Activated T-cell treated with anti-CD3 and anti-CD28 coated beads, Interleukin-2, amount 50 U/mL, for 72 hours (primary cell): ENCODE data around the gene CHMP2A. TPM values are rescaled to one million over a fixed set of nuclear protein-coding genes. Genes with fewer than 3 reads are reported as not detected.
"Not testable (repeated sequence)": the region's sequence is repeated elsewhere in the genome, so short reads cannot be mapped to it uniquely, and the experiment has no call there.

Source experiments
- ATAC-seq, 2 donors: fragments of 150-1000 bp; cut with Tn5 transposase; replicated peaks in 1 of 2; 2 replicates each; pipeline ENCODE4 v1.10.0; 2021; ENCODE audit warnings: moderate library complexity in 2 of 2, mild to moderate bottlenecking in 1 of 2
- DNase-seq, 2 donors: peaks; one replicate each; pipeline ENCODE4 v3.0.0; 2021 to 2022; ENCODE audit warnings: mixed read lengths in 1 of 2
- H3K27ac Mint-ChIP-seq: one replicate; pipeline ENCODE4 v1.8.0; 2022; ENCODE audit warnings: mild to moderate bottlenecking, moderate library complexity, mixed read lengths
- H3K27me3 Mint-ChIP-seq: one replicate; pipeline ENCODE4 v1.8.0; 2022; ENCODE audit warnings: low read depth, mixed read lengths
- H3K36me3 Mint-ChIP-seq, 2 donors: one replicate each; pipeline ENCODE4 v1.8.0; 2022; ENCODE audit warnings: mixed read lengths in 2 of 2, mild to moderate bottlenecking in 1 of 2; ENCODE audit not compliant: insufficient read depth in 2 of 2
- H3K4me1 Mint-ChIP-seq: one replicate; pipeline ENCODE4 v1.8.0; 2022; ENCODE audit warnings: low read depth, mixed read lengths
- H3K4me3 Mint-ChIP-seq, 2 donors: one replicate each; pipeline ENCODE4 v1.8.0; 2022; ENCODE audit warnings: mild to moderate bottlenecking in 2 of 2, mixed read lengths in 2 of 2, moderate library complexity in 2 of 2
- H3K9me3 Mint-ChIP-seq, 2 donors: one replicate each; pipeline ENCODE4 v1.8.0; 2022; ENCODE audit warnings: mixed read lengths in 2 of 2
- total RNA-seq, 2 donors: library from RNA; stranded (reverse); gene quantifications; one replicate each; pipeline ENCODE4 v1.2.3, GENCODE V29; 2022

CHMP2A gene
- total RNA-seq, 2 donors from 2014 or later: 80.3 to 91.8 TPM

DNA sequence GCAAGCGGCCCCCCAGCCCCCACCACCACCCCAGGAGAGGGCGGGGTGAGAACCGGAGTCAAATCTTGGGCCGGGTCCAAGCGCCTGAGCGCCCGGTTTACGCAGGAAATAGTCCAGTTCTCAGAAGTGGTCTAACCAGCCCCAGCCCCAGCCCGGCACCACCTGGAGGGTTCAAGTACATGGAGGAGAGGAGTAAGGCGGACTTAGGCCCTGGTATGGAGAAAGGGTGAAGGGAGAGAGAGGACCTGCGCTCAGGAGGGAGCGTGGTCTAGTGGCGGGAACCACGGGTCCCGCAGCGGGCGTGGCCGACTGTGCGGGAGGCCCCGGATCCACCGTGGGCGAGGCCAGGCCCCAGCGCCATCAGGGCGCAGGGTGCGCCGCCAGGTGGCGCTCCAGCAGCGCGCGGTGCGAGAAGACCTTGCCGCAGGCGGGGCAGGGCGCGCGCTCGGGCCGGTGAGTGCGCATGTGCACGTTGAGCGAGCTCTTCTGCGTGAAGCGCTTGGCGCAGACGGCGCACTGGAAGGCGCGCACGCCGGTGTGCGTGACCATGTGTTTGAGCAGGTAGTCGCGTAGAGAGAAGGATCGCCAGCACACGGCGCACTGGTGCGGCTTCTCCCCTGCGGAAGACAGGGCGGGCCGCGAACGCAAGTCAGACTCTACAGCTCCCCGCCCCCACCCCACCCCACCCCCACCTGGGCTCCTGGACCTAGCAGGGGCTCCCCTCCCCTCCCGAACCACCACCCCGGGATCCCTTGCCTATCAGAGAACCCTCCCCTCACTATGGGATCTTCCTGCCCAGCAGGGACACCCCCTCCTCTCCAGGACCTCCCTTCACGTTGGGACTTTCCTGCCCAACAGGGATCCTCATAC lies 41.0 kb downstream of the CHMP2A start:
- Mint-ChIP-seq H3K4me1 (peaks cover 34% of the 10 kb centered on the region), H3K4me3 (peak overlapping the region; percentile 86 to 87), H3K27me3 (no peaks in the 10 kb centered on the region), H3K27ac (peak overlapping the region; percentile 81), H3K9me3 (no peaks in the 10 kb centered on the region), H3K36me3 (peaks cover 3 to 5% of the 10 kb centered on the region in 2 donors)
- peak; percentile 91 to 92 for ATAC-seq
- peak; percentile 97 to 99 for DNase-seq

DNA sequence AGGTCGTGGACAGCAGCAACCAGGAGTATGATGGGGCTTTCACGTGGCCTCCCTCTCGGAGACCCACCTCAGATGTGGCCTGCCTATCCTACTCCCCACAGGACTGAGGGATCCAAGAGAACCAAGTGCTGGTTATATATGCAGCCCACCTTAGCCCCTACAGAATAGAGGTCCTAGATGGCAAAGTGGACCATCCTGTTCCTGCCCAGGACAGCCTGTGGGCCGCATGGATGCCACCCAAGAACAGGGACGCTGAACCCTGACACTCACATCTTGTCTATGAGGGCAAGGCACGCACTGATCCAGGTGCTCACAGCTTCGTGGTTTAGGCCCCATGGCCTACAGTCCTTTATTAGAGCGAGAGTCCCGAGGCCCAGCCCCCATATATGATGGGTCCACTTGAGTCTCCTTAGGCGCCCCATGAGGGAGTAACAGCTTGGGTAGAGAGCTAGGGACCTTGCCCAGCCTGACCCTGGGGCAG lies 41.7 kb downstream of the CHMP2A start:
- Mint-ChIP-seq H3K4me3 (peak overlapping the region; percentile 86 to 87), H3K9me3 (no peaks in the 10 kb centered on the region), H3K36me3 (peaks cover 3 to 5% of the 10 kb centered on the region in 2 donors), H3K27me3 (no peaks in the 10 kb centered on the region), H3K4me1 (peaks cover 27% of the 10 kb centered on the region), H3K27ac (peak overlapping the region; percentile 14)
- ATAC-seq (no peak), DNase-seq (no peak)

DNA sequence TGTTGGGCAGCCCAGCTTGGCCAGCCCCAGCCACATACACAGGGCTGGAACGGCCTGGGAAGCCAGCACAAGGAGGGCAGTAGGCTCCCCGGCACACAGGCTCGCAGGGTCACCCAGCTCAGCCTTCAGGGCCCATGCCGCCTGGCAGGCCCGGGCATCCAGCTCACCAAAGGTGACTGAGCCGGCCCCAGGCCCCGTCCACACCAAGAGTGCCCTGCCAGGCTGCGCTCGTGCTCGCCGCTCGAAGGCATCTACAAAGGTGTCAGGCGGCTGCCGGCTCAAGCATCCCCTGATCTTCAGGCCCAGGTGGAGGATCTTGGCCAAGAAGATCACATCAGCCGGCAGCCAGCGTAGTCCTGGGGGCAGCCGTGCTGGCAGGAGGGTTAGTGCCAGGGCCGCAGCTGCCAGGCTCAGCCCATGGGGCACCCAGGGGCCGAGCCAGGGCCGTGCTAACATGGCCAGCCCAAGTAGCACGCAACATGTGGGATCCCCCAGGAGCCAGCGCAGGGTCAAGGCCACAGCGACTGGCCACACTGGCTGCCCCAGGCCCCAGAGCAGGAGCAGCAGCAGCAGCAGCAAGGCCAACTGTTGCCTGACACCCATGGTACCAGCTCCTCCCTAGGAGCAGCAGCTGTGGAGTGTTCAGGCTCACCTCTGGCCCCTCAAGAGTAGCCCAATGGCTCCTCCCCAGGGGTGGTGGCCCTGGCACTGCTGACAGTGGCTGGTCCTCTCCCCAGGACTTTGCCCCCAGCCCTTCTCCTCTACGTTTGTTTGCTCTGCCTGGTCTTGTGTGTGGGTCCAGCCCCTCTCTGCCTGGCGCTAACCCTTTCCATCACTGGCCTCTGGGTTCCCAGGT lies 43.3 kb downstream of the CHMP2A start, which contains the start of gene SLC27A5:
TSS of gene SLC27A5 (minus strand) at position 640 of the 856 bp plus-strand sequence. CDS start at position 603, 37 bp downstream.
- H3K27ac Mint-ChIP-seq: no peak within 1 kb of the TSS
- H3K27me3 Mint-ChIP-seq: no peaks in the 10 kb centered on the region
- ATAC-seq (no peak), DNase-seq (no peak)
- peaks cover 0 to 3% of the 10 kb centered on the region in 2 donors for H3K9me3 Mint-ChIP-seq
- H3K36me3 Mint-ChIP-seq: peaks cover 3 to 9% of the 10 kb centered on the region in 2 donors
- peak within 1 kb of the TSS; percentile 10 to 87 for H3K4me3 Mint-ChIP-seq
- H3K4me1 Mint-ChIP-seq: peaks cover 18% of the 10 kb centered on the region

DNA sequence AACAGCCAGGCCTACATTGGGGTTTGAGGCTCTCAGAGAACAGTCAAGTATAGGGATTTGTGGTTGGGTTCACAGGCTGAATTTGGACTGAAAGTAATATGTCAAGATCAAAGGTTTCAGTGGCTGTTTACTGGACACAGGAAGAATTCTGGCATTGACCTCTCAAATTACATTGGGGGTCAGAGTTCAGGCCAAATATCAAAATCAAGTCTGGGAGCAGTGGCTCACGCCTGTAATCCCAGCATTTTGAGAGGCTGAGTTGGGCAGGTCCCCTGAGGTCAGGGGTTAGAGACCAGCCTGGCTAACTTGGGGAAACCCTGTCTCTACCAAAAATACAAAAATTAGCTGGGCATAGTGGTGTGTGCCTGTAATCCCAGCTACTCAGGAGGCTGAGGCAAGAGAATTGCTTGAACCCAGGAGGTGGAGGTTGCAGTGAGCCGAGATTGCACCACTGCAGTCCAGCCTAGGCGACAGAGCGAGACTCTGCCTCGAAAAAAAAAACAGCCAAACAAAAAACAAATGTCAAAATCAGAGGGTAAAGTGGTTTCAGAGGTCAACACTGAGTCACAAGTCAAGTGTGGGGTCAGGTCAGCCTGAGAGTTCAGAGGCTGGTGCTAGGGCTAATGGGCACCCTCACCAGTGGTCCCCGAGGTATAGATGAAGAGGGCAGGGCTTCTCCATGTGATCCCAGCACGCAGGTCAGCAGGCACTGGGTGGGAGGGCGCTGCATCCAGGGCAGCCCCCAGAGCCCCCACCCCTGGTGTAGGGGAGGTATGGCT lies 44.6 kb downstream of the CHMP2A start:
- ATAC-seq (no peak), DNase-seq (no peak)
- Mint-ChIP-seq H3K36me3 (peaks cover 0 to 6% of the 10 kb centered on the region in 2 donors), H3K4me3 (no peak overlapping the region), H3K9me3 (peaks cover 0 to 3% of the 10 kb centered on the region in 2 donors), H3K27me3 (no peaks in the 10 kb centered on the region), H3K27ac (peak overlapping the region; percentile 22), H3K4me1 (peaks cover 8% of the 10 kb centered on the region)

DNA sequence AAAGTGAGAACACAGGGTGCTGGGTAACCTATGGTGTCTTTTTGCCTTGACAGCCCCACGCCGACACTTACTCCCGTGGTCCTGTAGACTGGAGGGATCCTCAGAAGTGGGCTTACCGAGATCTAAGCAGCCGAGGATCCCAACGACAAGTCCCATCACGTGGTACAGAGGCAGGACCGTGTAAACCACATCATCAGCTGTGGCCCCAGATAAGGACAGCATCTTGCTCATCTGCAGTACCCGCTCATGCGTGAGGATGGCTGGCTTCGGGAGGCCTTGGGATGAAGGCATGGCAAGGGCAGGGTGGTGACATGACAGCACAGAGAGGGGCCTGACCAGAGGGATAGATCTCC lies 45.2 kb downstream of the CHMP2A start:
- H3K4me1 Mint-ChIP-seq: peaks cover 3% of the 10 kb centered on the region
- H3K27ac Mint-ChIP-seq: peak overlapping the region; percentile 22
- DNase-seq: no peak
- no peaks in the 10 kb centered on the region for H3K27me3 Mint-ChIP-seq
- peaks cover 0 to 6% of the 10 kb centered on the region in 2 donors for H3K36me3 Mint-ChIP-seq
- H3K4me3 Mint-ChIP-seq: no peak overlapping the region
- peaks cover 0 to 3% of the 10 kb centered on the region in 2 donors for H3K9me3 Mint-ChIP-seq
- ATAC-seq: no peak

DNA sequence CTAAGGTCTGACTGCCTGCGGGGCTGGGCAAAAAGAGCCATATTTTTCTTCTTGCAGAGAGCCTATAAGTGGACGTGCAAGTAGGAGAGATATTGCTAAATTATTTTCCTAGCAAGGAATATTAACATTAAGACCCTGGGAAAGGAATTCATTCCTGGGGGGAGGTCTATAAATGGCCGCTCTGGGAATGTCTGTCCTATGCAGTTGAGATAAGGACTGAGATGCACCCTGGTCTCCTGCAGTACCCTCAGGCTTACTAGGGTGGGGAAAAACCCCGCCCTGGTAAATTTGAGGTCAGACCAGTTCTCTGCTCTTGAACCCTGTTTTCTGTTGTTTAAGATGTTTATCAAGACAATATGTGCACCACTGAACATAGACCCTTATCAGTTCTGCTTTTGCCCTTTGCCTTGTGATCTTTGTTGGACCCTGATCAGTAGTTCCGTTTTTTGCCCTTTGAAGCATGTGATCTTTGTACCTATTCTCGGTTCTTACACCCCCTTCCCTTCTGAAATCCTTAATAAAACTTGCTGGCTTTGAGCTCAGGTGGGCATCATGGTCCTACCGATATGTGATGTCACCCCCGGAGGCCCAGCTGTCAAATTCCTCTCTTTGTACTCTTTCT lies 47.2 kb downstream of the CHMP2A start:
- not testable (repeated sequence) for H3K27ac Mint-ChIP-seq, H3K36me3 Mint-ChIP-seq, H3K4me1 Mint-ChIP-seq, ATAC-seq, DNase-seq, H3K9me3 Mint-ChIP-seq, H3K27me3 Mint-ChIP-seq, H3K4me3 Mint-ChIP-seq

Other genes starting within 250 kb of the CHMP2A start
- gene ERVK3-1, start 249.7 kb downstream of the CHMP2A start, total RNA-seq: 10 to 100 TPM; 70.8 to 73.5 TPM
- gene ZSCAN22, start 228.1 kb downstream of the CHMP2A start, total RNA-seq: 1 to 10 TPM; 4.0 to 5.0 TPM
- 10 to 100 TPM; 25.4 to 33.2 TPM for gene A1BG, start 201.6 kb downstream of the CHMP2A start, total RNA-seq
- 1 to 10 TPM; 1.5 to 2.4 TPM for gene ZNF497, start 192.4 kb downstream of the CHMP2A start, total RNA-seq
- gene ZNF837, start 174.1 kb downstream of the CHMP2A start, total RNA-seq: 1 to 10 TPM; 2.3 to 3.0 TPM
- 1,000 to 10,000 TPM; 1,499 to 1,539 TPM for gene RPS5, start 167.8 kb downstream of the CHMP2A start, total RNA-seq
- 1 to 10 TPM in 1 of 2 donors, under 1 TPM in 1; 0.58 to 1.5 TPM for gene RNF225, start 159.4 kb downstream of the CHMP2A start, total RNA-seq
- 10 to 100 TPM in 1 of 2 donors, 1 to 10 TPM in 1; 7.5 to 10.4 TPM for gene ZNF584, start 146.5 kb downstream of the CHMP2A start, total RNA-seq
- 1 to 10 TPM; 2.6 to 3.5 TPM for gene ZNF132, start 115.0 kb downstream of the CHMP2A start, total RNA-seq
- 1 to 10 TPM; 7.7 TPM for gene ZNF324B, start 103.5 kb downstream of the CHMP2A start, total RNA-seq
- 1 to 10 TPM; 8.2 to 8.4 TPM for gene ZNF324, start 88.0 kb downstream of the CHMP2A start, total RNA-seq
- gene ZNF446, start 78.8 kb downstream of the CHMP2A start, total RNA-seq: 1 to 10 TPM; 8.5 TPM
- 10 to 100 TPM; 12.8 to 17.7 TPM for gene SLC27A5, start 43.1 kb downstream of the CHMP2A start, total RNA-seq
- gene ZBTB45, start 35.3 kb downstream of the CHMP2A start, total RNA-seq: 10 to 100 TPM; 10.8 to 12.1 TPM
- 100 to 1,000 TPM; 351 to 473 TPM for gene TRIM28, start 11.0 kb downstream of the CHMP2A start, total RNA-seq
- 100 to 1,000 TPM; 116 to 122 TPM for gene UBE2M, start 3.5 kb upstream of the CHMP2A start, total RNA-seq
- gene MZF1, start 18.2 kb upstream of the CHMP2A start, total RNA-seq: 10 to 100 TPM; 15.0 to 18.6 TPM